Right renal cortex interstitium (tissue), 3 donors: ENCODE results near the gene RNF11. TPM values are rescaled to one million over a fixed set of nuclear protein-coding genes. Genes with fewer than 3 reads are reported as not detected.

ENCODE experiments used
- DNase-seq, 3 donors: peaks; one replicate each; pipeline ENCODE4 v3.0.0-alpha.2; 2013; ENCODE audit warnings: low read depth in 3 of 3, low spot score in 2 of 3
- polyA plus RNA-seq, 3 donors: library from polyadenylated mRNA; unstranded; fragments of 120-200 nt; gene quantifications; one replicate each; pipeline ENCODE4 v1.2.1, GENCODE V29; 2013; ENCODE audit not compliant: insufficient read length in 3 of 3

RNF11 gene
- polyA plus RNA-seq, 3 donors, result 135 to 150 (median 139) TPM

DNA sequence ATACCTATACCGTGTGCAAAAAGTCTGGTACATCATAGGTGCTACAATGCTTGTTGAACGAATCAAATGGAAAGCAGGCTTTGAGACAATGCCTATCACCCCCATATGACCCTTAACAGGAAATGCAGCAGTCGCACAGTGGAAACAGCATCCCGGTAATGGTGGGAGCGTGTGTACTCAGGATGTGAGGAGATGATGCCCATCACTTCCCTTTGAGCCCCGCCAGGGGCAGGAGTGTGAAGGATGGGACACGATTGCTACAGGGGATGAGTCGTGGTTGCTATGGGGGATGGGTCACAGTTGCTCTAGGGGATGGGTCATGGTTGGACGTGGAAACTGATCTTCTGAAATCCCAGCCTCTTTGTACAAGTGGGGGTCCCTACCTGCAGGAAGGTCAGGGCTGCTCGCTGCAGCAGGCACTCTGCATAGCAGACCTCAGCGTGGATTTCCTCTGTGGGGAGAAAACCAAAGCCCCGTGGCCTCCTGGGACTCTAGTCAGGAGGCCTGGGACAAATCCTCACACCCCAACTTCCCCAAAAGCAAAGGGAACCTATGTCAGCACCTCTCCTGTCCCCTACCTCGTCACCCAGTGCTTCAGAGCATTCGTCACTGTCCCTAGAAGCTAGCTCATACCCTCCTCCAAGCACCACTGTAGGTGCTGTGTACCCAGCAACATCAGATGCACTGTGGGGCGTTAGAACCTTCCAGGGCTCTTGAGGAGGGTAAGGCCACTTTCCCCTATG is 75.0 kb downstream of the RNF11 start:
- DNase-seq, result no peak

GRCh38 chr1:51311826-51312225 is 75.8 kb downstream of the RNF11 start:
- DNase-seq, result no peak

DNA sequence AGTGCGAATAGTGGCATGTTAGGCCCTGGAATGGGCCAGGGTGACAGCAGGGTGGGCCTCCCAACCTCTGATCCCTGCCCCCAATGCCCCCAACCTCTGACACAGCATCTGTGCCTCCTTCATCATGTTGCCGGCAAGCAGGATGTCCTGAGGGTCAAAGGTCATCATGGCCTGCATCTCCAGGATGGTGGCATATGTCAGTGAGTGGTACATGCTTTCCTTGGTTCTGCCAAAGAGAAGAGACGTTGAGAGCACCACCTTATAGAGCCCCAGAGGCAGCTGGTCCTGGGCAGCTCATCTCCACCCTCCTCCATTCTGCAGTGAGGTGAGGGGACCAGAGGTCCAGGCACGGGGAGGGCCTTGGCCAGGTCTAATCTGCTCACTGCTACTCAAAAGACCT is 76.6 kb downstream of the RNF11 start:
- no peak for DNase-seq

DNA sequence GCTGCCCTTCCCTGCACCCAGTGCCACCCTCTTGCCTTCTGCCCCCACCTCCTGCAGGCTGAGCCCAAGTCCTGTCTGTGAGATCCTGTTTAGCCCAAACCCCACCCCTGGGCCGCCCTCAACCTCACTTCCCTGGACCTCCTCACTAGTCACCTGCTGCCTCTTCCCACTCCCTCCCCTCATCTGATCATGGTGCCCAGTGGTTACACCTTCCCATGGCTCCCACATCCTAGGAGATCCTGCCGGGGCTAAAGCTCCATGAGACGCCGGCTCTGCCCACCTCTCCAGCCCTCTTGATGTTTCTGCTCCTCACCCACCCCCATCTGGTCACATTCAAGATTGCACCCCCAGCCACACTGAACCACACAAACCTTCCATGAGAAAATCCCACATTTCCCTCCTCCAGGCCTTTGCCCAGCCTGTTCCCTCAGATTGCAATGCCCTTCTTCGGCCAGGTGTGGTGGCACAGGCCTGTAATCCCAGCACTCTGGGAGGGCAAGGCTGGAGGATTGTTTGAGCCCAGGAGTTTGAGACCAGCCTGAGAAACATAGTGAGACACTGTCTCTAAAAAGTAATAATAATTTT is 77.3 kb downstream of the RNF11 start:
- no peak for DNase-seq

- no peak for DNase-seq
These were observed 78.1 kb downstream of the RNF11 start for GRCh38 chr1:51313961-51314777.

GRCh38 chr1:51314974-51315373 is 78.9 kb downstream of the RNF11 start:
- no peak for DNase-seq

DNA sequence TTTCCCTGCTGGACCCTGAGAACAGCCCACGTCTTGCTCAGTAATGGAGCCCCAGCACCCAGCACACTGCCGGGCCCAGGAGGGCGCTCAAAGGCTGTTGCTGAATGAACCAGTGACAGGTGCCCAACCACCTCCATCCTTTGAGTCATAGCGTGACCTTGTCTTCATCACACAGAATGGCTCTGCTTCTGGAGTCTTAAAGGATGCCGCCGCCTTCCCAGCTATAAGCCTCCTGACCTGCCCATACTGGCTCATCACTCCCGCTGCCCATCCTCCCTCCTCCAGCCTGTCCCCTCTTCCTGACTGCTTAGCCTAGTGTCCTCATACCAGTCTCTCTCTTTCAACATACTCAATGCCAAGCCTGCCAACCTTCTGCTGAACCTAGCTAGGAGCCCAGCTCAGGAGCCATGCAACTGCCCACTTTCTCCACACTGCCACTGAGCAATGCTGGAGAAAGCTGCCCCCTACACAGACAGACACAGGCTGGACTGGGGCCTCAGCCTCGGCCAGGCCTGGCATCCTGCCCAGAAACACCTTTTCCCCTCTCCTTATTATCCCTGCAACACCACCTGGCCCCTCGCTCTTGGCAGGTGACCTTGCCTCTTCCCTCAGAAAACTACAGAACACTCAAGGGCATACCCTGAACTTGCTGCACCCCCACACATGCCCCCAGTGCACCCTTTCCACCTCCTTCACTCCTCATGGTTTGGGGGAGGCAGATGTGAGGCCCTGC is 80.2 kb downstream of the RNF11 start:
- DNase-seq, result no peak

DNA sequence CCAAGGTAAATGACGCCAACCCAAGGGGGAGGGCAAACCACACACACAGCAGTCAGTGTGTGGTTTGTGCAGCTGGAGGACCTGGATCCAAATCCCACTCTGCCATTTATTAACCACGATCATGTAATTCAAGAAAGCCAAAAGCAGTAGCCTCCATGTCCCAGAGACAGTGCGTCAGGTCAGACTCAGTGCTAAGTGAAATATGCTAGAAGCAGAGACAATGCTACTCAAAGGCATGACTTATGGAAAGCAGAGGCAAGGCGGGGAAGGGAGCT is 80.7 kb downstream of the RNF11 start:
- DNase-seq, result no peak

- DNase-seq, result no peak
These were observed 81.7 kb downstream of the RNF11 start for GRCh38 chr1:51317798-51318197.

DNA sequence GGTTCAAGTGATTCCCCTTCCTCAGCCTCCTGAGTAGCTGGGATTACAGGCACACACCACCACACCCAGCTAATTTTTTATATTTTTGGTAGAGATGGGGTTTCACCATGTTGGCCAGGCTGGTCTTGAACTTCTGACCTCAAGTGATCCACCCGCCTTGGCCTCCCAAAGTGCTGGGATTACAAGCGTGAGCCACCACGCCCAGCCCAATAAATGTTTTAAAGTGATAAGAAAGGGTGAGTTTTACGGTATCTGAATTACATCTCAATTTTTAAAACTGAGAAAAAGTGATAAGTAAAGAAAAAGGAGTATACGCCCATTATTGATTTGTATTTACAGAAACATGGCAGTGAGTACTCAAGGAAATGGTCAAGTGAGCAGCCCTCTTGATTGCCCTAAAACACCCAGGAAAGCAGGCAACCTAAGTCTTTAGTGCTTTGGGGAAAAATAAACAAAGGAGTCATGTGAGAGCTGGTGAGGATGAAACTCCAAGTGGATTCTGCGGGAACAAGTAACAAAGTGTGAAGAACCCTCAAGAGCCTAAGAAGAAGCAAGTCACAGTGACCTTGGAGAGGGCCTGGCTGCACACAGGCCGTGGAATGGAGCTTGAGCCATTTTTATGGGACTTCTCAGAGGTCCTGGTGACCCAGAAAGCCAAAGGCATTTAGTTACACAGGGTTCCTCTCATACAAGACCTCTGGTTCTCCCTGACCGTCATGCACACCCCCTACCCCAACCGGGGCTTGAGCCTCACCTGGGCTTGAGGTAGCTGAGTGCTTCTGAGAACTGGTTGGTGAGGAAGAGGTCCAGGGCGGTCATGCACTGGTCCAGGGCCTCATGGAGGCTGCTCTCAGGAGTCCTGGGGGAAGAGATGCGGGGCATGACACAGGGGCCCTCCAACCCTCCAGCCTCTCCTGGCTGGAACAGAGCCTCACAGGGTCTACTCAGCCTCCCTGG is 85.2 kb downstream of the RNF11 start:
- DNase-seq, result no peak

DNA sequence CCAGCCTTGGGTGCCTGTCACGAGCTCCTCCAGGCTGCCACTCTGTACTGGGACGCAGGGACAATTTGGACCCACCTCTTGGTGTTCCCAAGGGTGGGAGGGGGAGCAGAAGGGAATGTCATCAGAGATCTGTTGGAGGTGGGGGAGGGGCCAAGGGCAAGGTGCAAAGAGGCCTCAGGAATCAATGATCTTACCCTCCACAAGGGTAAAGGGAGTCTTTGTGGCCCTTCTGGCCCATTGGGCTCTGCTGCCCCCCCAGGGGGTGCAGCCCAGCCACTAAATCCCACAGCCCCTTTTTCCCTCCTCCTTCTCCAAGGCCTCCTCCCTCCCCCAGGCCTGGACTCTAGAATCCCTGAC is 85.8 kb downstream of the RNF11 start:
- DNase-seq, result no peak

DNA sequence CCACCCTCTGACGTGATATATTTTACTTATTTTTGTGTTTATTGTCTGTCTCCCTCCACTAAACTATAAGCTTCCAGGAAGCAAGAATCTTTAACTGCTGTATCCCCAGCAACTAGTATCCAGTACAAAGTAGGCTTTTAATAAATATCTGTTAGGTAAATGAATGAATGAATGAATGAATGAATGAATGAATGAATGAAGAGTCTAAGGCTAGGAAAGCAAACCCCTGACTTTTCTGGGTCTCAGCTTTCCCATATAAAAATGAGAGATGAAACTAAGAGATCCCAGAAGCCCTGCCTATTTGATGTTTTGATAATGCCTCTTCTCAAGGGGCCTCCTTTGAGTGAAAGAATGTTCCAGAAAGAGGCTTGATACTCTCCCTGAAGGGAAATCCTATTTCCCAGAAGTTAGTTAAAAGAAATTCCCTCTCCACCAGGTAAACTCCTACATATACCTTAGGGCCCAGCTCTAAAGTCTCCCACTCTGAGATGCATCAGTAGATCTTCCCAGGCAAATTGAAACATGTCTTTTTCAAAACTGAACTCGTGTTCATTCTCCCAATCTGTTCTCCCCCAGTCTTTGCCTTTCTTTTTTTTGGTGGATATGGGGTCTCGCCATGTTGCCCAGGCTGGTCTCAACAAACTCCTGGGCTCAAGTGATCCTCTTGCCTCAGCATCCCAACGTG is 86.5 kb downstream of the RNF11 start:
- no peak for DNase-seq

Other genes starting within 250 kb of the RNF11 start
- not detected for gene C1orf185, start 134.0 kb upstream of the RNF11 start, polyA plus RNA-seq
- 1 to 10 TPM; 7.5 to 9.9 (median 9.1) TPM for gene TTC39A, start 94.3 kb downstream of the RNF11 start, polyA plus RNA-seq